ENCODE results near the gene CFAP61. TPM values are rescaled to one million over a fixed set of nuclear protein-coding genes. Genes with fewer than 3 reads are reported as not detected.

The CFAP61 gene
- total RNA-seq, 4 donors from 2014 or later = 0.38 TPM; not detected in 3

- WGBS, 2 donors = 20 to 46% methylated on average over 2 to 3 of the region's 3 CpGs
- intact Hi-C loops (cut with DNase I) = no loop called here
- H3K36me3 ChIP-seq = no peaks in the 10 kb centered on the region
- no peak for TF ChIP-seq POLR2A (IDR thresholded peaks at IDR 0.05)
- TF ChIP-seq, protein P1, sequence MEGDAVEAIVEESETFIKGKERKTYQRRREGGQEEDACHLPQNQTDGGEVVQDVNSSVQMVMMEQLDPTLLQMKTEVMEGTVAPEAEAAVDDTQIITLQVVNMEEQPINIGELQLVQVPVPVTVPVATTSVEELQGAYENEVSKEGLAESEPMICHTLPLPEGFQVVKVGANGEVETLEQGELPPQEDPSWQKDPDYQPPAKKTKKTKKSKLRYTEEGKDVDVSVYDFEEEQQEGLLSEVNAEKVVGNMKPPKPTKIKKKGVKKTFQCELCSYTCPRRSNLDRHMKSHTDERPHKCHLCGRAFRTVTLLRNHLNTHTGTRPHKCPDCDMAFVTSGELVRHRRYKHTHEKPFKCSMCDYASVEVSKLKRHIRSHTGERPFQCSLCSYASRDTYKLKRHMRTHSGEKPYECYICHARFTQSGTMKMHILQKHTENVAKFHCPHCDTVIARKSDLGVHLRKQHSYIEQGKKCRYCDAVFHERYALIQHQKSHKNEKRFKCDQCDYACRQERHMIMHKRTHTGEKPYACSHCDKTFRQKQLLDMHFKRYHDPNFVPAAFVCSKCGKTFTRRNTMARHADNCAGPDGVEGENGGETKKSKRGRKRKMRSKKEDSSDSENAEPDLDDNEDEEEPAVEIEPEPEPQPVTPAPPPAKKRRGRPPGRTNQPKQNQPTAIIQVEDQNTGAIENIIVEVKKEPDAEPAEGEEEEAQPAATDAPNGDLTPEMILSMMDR (IDR thresholded peaks at IDR 0.05) = no peak
- no peak for DNase-seq
- no peaks in the 10 kb centered on the region for H3K27me3 ChIP-seq
- H3K4me1 ChIP-seq = no peaks in the 10 kb centered on the region
- H3K4me3 ChIP-seq = no peak overlapping the region
- no peak overlapping the region for H3K27ac ChIP-seq
- no peaks in the 10 kb centered on the region for H3K9me3 ChIP-seq
Measured at GRCh38 chr20:20297181-20297580, 244.8 kb downstream of the CFAP61 start.

GRCh38 chr20:20297752-20298151 is 245.4 kb downstream of the CFAP61 start:
- intact Hi-C loops (cut with DNase I) = no loop called here
- WGBS, 2 donors = 65 to 71% methylated on average over 2 of the region's 2 CpGs

DNA sequence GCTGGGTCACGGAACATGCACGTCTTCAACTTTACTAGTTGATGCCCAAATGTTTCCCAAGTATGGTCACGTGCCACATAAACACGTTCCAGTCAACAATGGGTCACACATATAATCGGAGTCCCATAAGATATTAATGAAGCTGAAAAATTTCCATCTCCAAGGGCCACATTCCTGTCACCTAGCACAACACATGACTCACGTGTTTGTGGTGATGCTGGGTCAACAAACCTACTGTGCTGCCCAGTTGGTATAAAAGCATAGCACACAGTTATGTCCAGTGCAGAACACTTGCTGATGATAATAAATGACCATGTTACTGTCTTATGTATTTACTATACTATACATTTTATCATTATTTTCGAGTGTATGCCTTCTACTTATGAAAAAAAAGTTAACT is 247.6 kb downstream of the CFAP61 start:
- intact Hi-C loops (cut with DNase I) = no loop called here
- no peak overlapping the region for H3K27ac ChIP-seq
- H3K4me3 ChIP-seq = no peak overlapping the region
- DNase-seq = no peak
- H3K9me3 ChIP-seq = no peaks in the 10 kb centered on the region
- no peak for TF ChIP-seq POLR2A (IDR thresholded peaks at IDR 0.05)
- TF ChIP-seq, protein P1 (IDR thresholded peaks at IDR 0.05) = no peak
- no peaks in the 10 kb centered on the region for H3K27me3 ChIP-seq
- H3K36me3 ChIP-seq = no peaks in the 10 kb centered on the region
- no peaks in the 10 kb centered on the region for H3K4me1 ChIP-seq
- WGBS, 2 donors = 61 to 70% methylated on average over 7 of the region's 7 CpGs

More at GRCh38 chr20:20297752-20298151, 245.4 kb downstream of the CFAP61 start:
- H3K27ac ChIP-seq = no peak overlapping the region
- H3K36me3 ChIP-seq = no peaks in the 10 kb centered on the region
- no peaks in the 10 kb centered on the region for H3K9me3 ChIP-seq
- no peak for TF ChIP-seq POLR2A (IDR thresholded peaks at IDR 0.05)
- TF ChIP-seq, protein P1 (IDR thresholded peaks at IDR 0.05) = no peak
- H3K4me1 ChIP-seq = no peaks in the 10 kb centered on the region
- DNase-seq = no peak
- H3K4me3 ChIP-seq = no peak overlapping the region
- H3K27me3 ChIP-seq = no peaks in the 10 kb centered on the region

- H3K9me3 ChIP-seq = no peaks in the 10 kb centered on the region
- H3K4me3 ChIP-seq = no peak overlapping the region
- TF ChIP-seq, protein P1 (IDR thresholded peaks at IDR 0.05) = no peak
- no peak for TF ChIP-seq POLR2A (IDR thresholded peaks at IDR 0.05)
- H3K36me3 ChIP-seq = no peaks in the 10 kb centered on the region
- H3K27me3 ChIP-seq = no peaks in the 10 kb centered on the region
- no peaks in the 10 kb centered on the region for H3K4me1 ChIP-seq
- WGBS, 2 donors = 86 to 93% methylated on average over 10 to 12 of the region's 12 CpGs
- intact Hi-C loops (cut with DNase I) = no loop called here
- no peak for DNase-seq
- no peak overlapping the region for H3K27ac ChIP-seq
Measured at GRCh38 chr20:20303320-20303719, 251.0 kb downstream of the CFAP61 start.

GRCh38 chr20:20303742-20304141 is 251.4 kb downstream of the CFAP61 start:
- H3K9me3 ChIP-seq = no peaks in the 10 kb centered on the region
- H3K27ac ChIP-seq = no peak overlapping the region
- no peak for DNase-seq
- H3K4me1 ChIP-seq = no peaks in the 10 kb centered on the region
- intact Hi-C loops (cut with DNase I) = no loop called here
- no peak overlapping the region for H3K4me3 ChIP-seq
- H3K36me3 ChIP-seq = no peaks in the 10 kb centered on the region
- H3K27me3 ChIP-seq = no peaks in the 10 kb centered on the region
- 79 to 81% methylated on average over 9 to 12 of the region's 15 CpGs for WGBS, 2 donors
- TF ChIP-seq POLR2A (IDR thresholded peaks at IDR 0.05) = no peak
- TF ChIP-seq, protein P1 (IDR thresholded peaks at IDR 0.05) = no peak
